GM13977 (cell line): ENCODE measurements around the gene HDDC3.

ENCODE experiments used
- DNase-seq: peaks from one replicate; pipeline ENCODE4 v3.0.0; 2012; ENCODE audit warnings: low spot score
- in situ Hi-C: fragments of 300-500 bp; cut with MboI; formaldehyde crosslinking; loops from one replicate; pipeline ENCODE4 v1.12.0; 2022; ENCODE audit warnings: low sequenced_read_pairs, low pct_unique_long_range_greater_than_20kb, mixed read lengths, inconsistent platforms; ENCODE audit not compliant: unreplicated experiment
- TF ChIP-seq, protein P1 (sequence below): IDR thresholded peaks from 2 replicates; pipeline ENCODE4 v1.5.1; 2012; ENCODE audit warnings: mild to moderate bottlenecking, control low read depth; ENCODE audit not compliant: insufficient read depth; ENCODE audit errors: extremely low read depth, missing control alignments

The HDDC3 gene

DNA sequence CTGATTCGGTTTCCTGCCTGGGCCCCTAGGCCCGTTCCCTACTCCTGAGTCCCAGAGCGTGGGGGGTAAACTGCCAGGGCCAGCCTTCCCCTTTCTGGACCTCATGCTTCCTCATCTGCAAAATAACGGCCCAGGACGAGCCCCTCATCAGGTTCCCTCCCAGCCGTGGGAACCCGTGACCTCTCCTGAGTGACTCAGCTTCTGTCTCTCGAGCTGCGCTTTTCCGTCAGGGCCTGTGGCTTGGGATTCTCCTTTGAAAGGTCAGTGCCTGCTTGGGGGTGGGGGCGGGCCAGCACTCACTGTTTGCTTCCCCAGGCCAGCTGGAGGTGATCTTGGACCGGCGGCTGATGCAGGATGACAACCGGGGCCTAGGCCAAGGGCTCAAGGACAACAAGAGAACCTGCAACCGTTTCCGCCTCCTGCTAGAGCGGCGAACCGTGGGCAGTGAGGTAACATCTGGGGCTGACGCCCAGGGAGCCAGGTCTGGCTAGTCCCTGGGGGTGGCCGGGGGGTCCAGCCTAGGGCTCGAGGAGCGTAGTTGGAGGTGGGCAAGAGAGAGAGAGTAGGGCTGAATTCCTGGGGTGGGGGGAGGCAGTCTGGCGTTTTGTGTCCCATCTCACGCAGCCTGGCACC is 16.4 kb downstream of the HDDC3 start:
- no peak for DNase-seq
- TF ChIP-seq, protein P1, sequence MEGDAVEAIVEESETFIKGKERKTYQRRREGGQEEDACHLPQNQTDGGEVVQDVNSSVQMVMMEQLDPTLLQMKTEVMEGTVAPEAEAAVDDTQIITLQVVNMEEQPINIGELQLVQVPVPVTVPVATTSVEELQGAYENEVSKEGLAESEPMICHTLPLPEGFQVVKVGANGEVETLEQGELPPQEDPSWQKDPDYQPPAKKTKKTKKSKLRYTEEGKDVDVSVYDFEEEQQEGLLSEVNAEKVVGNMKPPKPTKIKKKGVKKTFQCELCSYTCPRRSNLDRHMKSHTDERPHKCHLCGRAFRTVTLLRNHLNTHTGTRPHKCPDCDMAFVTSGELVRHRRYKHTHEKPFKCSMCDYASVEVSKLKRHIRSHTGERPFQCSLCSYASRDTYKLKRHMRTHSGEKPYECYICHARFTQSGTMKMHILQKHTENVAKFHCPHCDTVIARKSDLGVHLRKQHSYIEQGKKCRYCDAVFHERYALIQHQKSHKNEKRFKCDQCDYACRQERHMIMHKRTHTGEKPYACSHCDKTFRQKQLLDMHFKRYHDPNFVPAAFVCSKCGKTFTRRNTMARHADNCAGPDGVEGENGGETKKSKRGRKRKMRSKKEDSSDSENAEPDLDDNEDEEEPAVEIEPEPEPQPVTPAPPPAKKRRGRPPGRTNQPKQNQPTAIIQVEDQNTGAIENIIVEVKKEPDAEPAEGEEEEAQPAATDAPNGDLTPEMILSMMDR = no peak
- in situ Hi-C loops = no loop called here

DNA sequence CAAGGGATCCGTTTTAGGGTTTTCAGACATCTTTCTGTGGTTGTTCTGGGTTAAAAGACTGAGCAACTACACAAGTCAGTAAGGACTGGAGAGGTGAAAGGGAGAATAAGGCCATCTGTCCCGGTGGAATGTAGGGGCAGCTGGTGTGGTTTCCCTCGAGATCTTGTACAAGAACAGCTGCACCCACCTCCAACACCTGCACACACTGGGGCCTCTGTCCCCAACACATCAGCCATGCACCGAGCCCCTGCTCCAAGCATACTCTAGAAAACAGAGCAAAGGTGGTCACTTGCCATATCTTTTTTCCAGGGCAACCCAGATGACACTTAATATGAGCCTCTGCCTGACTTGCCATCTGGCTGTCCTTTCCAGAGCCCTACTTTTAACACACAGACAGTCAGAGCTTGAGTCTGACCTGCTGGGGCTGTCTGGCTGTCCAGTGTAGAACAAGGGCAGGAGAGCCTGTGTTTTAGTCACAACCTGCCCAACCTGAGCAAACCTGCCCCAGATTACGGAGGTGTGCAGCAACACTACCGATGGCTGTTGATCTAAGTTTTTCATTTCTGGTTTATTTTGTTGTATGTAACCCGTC is 17.0 kb downstream of the HDDC3 start:
- no peak for DNase-seq
- TF ChIP-seq, protein P1 = no peak
- in situ Hi-C loops = no loop called here

DNA sequence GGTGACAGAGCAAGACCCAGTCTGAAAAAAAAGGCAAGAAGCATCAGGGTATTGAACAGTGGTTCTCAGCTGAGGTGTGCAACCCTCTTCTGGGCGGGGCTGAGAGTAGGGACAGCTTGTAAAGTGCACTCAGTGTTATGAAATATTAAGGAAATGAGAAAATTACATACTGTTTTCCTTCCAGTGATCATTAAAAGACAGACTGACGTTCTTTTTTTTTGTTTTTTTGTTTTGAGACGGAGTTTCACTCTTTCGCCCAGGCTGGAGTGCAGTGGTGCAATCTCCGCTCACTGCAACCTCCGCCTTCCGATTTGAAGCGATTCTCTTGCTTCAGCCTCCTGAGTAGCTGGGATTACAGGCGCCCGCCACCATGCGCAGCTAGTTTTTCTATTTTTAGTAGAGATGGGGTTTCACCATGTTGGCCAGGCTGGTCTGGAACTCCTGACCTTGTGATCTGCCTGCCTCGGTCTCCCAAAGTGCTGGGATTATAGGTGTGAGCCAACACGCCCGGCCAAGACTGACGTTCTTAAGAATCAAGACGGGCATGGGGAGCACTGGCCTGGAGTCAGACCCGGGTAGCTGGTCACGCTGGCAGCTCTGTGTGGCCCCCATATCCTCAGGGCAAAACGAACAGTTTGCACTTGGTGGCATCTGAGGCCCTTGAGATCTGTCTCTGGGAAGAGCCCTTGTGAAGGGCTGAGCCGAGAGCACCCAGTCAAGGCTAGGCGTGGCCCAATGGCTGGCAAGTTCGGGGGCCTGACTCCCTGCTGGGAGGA is 17.9 kb downstream of the HDDC3 start:
- in situ Hi-C loops = no loop called here
- TF ChIP-seq, protein P1 = no peak
- no peak for DNase-seq

DNA sequence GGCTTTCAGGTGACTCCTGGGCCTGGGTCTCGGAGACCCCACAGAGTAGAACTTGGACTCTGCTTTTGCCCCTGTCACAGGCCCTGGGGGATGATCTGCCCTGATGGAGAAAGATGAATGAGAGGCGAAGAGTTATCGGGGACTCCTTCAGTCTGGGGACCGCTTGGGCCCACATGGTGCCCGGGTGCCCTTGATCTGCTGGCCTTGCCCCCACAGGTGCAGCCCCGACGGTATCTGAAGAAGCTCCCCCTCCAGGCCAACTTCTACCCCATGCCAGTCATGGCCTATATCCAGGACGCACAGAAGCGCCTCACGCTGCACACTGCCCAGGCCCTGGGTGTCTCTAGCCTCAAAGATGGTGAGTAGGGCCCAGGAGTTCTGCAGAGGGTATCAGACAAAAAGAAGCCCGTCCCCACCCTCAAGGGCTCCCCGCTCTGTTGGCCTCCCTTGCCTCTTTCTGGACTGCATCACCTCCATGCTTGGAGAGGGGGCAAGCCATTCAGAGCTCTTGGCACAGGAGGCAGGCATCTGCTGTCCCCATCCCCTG is 18.9 kb downstream of the HDDC3 start:
- TF ChIP-seq, protein P1 = no peak
- in situ Hi-C loops = no loop called here
- DNase-seq = no peak

DNA sequence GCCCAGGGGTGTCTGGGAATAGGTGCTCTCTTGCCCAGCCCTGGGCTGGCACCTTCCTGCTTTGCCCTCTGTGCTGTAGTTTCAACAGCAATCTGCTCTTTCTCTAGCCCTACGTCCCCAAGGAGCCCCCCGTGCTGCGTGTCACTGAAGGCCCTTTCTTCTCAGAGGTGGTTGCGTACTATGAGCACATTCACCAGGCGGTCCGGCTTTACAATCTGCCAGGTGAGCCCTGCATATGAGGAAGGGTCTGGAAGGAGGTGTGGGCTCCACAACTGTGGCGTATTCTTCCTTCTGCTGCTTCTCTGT is 19.6 kb downstream of the HDDC3 start:
- no peak for DNase-seq
- in situ Hi-C loops = no loop called here
- TF ChIP-seq, protein P1 = no peak

DNA sequence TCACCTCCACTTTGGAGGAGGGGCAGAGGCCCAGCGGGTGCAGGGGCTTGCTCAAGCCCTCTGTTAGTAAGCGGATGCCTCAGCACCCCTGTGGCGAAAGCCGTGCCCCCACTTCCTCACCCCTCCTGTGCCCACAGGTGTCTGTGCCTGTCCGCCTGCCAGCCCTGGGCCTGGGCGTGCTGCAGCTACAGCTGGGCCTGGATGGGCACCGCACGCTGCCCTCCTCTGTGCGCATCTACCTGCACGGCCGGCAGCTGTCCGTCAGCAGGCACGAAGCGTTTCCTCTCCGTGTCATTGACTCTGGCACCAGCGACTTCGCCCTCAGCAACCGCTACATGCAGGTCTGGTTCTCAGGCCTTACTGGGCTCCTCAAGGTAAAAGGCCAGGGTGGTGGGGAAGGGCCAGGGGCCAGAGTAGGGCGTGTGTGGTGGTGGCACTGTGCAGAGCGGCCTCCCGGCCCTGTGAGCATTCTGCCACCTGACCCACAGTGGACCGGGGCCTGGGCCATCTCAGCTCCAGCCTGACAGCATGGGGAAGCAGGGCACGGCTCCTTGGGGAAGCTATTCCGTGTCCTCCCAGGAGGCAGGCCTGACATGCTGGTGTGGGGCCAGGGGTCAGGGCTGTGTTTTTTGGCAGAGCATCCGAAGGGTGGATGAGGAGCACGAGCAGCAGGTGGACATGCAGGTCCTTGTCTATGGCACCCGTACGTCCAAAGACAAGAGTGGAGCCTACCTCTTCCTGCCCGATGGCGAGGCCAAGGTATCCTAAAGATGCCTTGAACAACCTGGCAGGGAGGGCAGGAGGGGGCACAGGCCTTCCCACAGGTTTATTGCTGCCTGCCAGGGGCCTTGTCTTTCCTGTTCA is 20.2 kb downstream of the HDDC3 start:
- in situ Hi-C loops = no loop called here
- DNase-seq = no peak
- TF ChIP-seq, protein P1 = no peak
